ENCODE results near the gene CGA.

DNA sequence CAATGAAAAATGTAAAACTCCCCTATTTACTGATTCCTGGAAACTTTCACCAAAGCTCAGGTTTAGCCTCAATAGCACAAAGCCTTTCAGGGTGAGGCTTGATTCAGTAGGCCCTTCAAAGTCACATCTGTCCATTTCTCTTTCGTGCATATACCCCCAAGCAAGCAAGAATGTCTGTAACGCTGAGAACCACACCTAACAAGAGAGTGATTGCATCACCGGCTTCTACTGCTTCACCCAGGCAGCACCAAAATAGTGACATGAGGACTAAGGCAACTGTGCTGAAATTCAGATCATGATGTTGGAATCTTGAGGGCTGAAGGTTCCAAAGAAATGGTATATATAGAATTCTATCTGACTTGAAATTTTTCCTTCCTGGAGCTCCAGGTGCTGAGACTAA lies 26.1 kb downstream of the CGA start:
- TF ChIP-seq CTCF (tag by site-specific recombination; IDR thresholded peaks at IDR 0.05) (no peak), HOXA7 (CRISPR knock-in tag; IDR thresholded peaks at IDR 0.05; ENCODE audit: borderline replicate concordance) (no peak), ZNF544 (tag by site-specific recombination; IDR thresholded peaks at IDR 0.05) (no peak), ZNF558 (tag by site-specific recombination; IDR thresholded peaks at IDR 0.05) (no peak), ZNF221 (tag by site-specific recombination; IDR thresholded peaks at IDR 0.05; ENCODE audit: borderline replicate concordance) (no peak), ZNF677 (tag by site-specific recombination; IDR thresholded peaks at IDR 0.05) (no peak), ZNF785 (tag by site-specific recombination; IDR thresholded peaks at IDR 0.05) (no peak)
- TF ChIP-seq, protein P1, sequence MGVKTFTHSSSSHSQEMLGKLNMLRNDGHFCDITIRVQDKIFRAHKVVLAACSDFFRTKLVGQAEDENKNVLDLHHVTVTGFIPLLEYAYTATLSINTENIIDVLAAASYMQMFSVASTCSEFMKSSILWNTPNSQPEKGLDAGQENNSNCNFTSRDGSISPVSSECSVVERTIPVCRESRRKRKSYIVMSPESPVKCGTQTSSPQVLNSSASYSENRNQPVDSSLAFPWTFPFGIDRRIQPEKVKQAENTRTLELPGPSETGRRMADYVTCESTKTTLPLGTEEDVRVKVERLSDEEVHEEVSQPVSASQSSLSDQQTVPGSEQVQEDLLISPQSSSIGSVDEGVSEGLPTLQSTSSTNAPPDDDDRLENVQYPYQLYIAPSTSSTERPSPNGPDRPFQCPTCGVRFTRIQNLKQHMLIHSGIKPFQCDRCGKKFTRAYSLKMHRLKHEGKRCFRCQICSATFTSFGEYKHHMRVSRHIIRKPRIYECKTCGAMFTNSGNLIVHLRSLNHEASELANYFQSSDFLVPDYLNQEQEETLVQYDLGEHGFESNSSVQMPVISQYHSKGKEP (tag by site-specific recombination; IDR thresholded peaks at IDR 0.05): no peak
